Liver (tissue), 9 donors: ENCODE results near the gene PARD3B. TPM values are rescaled to one million over a fixed set of nuclear protein-coding genes. Genes with fewer than 3 reads are reported as not detected.

Experiments
- DNase-seq: peaks from one replicate; pipeline ENCODE4 v3.0.0-alpha.2; 2017; ENCODE audit warnings: low spot score
- H3K27ac ChIP-seq, 2 donors: one replicate each; pipeline ENCODE4 v1.7.0; 2013; ENCODE audit warnings: inconsistent platforms in 2 of 2, low read length in 2 of 2, control low read depth in 1 of 2, low read depth in 1 of 2, mild to moderate bottlenecking in 1 of 2
- H3K27me3 ChIP-seq, 4 donors: one replicate each; pipeline versions ENCODE4 v1.6.1 to v1.7.0; 2013; ENCODE audit warnings: low read length in 3 of 4, inconsistent platforms in 1 of 4, mild to moderate bottlenecking in 1 of 4, moderate library complexity in 1 of 4; ENCODE audit not compliant: control insufficient read depth in 4 of 4, insufficient read depth in 4 of 4
- H3K36me3 ChIP-seq, 4 donors: one replicate each; pipeline versions ENCODE4 v1.6.1 to v1.7.0; 2013; ENCODE audit warnings: low read length in 3 of 4, mild to moderate bottlenecking in 3 of 4, low read depth in 1 of 4, moderate library complexity in 1 of 4; ENCODE audit not compliant: control insufficient read depth in 4 of 4, insufficient read depth in 3 of 4
- H3K4me1 ChIP-seq, 4 donors: one replicate each; pipeline versions ENCODE4 v1.6.1 to v1.7.0; 2013; ENCODE audit warnings: low read length in 3 of 4, mild to moderate bottlenecking in 3 of 4, moderate library complexity in 1 of 4; ENCODE audit not compliant: control insufficient read depth in 4 of 4, insufficient read depth in 4 of 4
- H3K4me3 ChIP-seq, 3 donors: one replicate each; pipeline versions ENCODE4 v1.6.1 to v1.7.0; 2013; ENCODE audit warnings: low read length in 3 of 3, control low read depth in 1 of 3, low read depth in 1 of 3, mild to moderate bottlenecking in 1 of 3
- H3K9ac ChIP-seq, 2 donors: one replicate each; pipeline ENCODE4 v1.7.0; 2013; ENCODE audit warnings: low read length in 2 of 2, mild to moderate bottlenecking in 2 of 2, moderate library complexity in 2 of 2, control low read depth in 1 of 2, low read depth in 1 of 2
- H3K9me3 ChIP-seq, 4 donors: one replicate each; pipeline versions ENCODE4 v1.6.1 to v1.7.0; 2013; ENCODE audit warnings: low read length in 3 of 4; ENCODE audit not compliant: control insufficient read depth in 4 of 4
- ATF3 ChIP-seq: IDR thresholded peaks from 2 replicates; pipeline ENCODE4 v1.6.1; 2016; ENCODE audit warnings: antibody characterized with exemption
- CTCF ChIP-seq: fragments of 150-350 bp; IDR thresholded peaks from 2 replicates; pipeline ENCODE4 v1.5.1; 2017; ENCODE audit warnings: improper control_type of control experiment, low read depth, low read length; ENCODE audit not compliant: missing input control
- EGR1 ChIP-seq, 2 donors: IDR thresholded peaks; 2 replicates each; pipeline ENCODE4 v1.6.1; 2016 to 2018; ENCODE audit warnings: antibody characterized with exemption in 2 of 2, low read depth in 2 of 2
- FOXA1 ChIP-seq: IDR thresholded peaks from 2 replicates; pipeline ENCODE4 v1.6.1; 2016; ENCODE audit warnings: antibody characterized with exemption
- FOXA2 ChIP-seq: IDR thresholded peaks from 2 replicates; pipeline ENCODE4 v1.6.1; 2016; ENCODE audit warnings: antibody characterized with exemption
- GABPA ChIP-seq, 2 donors: IDR thresholded peaks in 1 of 2; conservative IDR thresholded peaks in 1 of 2; 2 replicates each; pipeline ENCODE4 v1.6.1; 2016; ENCODE audit warnings: antibody characterized with exemption in 2 of 2, mild to moderate bottlenecking in 1 of 2, moderate library complexity in 1 of 2
- HNF4A ChIP-seq, 2 donors: conservative IDR thresholded peaks; 2 replicates each; pipeline ENCODE4 v1.6.1; 2016; ENCODE audit warnings: antibody characterized with exemption in 2 of 2, mild to moderate bottlenecking in 2 of 2
- HNF4G ChIP-seq: IDR thresholded peaks from 2 replicates; pipeline ENCODE4 v1.6.1; 2016; ENCODE audit warnings: antibody characterized with exemption
- JUND ChIP-seq, 2 donors: IDR thresholded peaks; 2 replicates each; pipeline ENCODE4 v1.6.1; 2016; ENCODE audit warnings: antibody characterized with exemption in 2 of 2
- MAX ChIP-seq: IDR thresholded peaks from 2 replicates; pipeline ENCODE4 v1.6.1; 2016; ENCODE audit warnings: antibody characterized with exemption
- RAD21 ChIP-seq, 2 donors: IDR thresholded peaks; 2 replicates each; pipeline ENCODE4 v1.6.1; 2016; ENCODE audit warnings: antibody characterized with exemption in 2 of 2, mild to moderate bottlenecking in 2 of 2
- REST ChIP-seq: IDR thresholded peaks from 2 replicates; pipeline ENCODE4 v1.6.1; 2016; ENCODE audit warnings: antibody characterized with exemption, mild to moderate bottlenecking
- RXRA ChIP-seq, 2 donors: IDR thresholded peaks; 2 replicates each; pipeline ENCODE4 v1.6.1; 2017 to 2018; ENCODE audit warnings: antibody characterized with exemption in 2 of 2, mild to moderate bottlenecking in 1 of 2
- SP1 ChIP-seq: IDR thresholded peaks from 2 replicates; pipeline ENCODE4 v1.6.1; 2018; ENCODE audit warnings: antibody characterized with exemption, mild to moderate bottlenecking
- TAF1 ChIP-seq: conservative IDR thresholded peaks from 2 replicates; pipeline ENCODE4 v1.6.1; 2016; ENCODE audit warnings: antibody characterized with exemption, mild to moderate bottlenecking
- YY1 ChIP-seq: IDR thresholded peaks from 2 replicates; pipeline ENCODE4 v1.6.1; 2016; ENCODE audit warnings: antibody characterized with exemption, mild to moderate bottlenecking
- ZBTB33 ChIP-seq: IDR thresholded peaks from 2 replicates; pipeline ENCODE4 v1.6.1; 2016; ENCODE audit warnings: antibody characterized with exemption
- WGBS: extraction: QIAGEN DNeasy Blood & Tissue Kit; methylation state at CpG from one replicate; pipeline ENCODE4 v1.1.7; 2013; 5-methylcytosine and 5-hydroxymethylcytosine counted together
- polyA plus RNA-seq, 2 donors: library from polyadenylated mRNA; stranded (reverse) in 1 of 2; unstranded in 1 of 2; fragments of 200-250 nt in 1 of 2; fragments of >200 nt in 1 of 2; fragmentation: Nextera tagmentation in 1 of 2; extraction: Ambion mirVana in 1 of 2; gene quantifications; one replicate each; pipeline versions ENCODE4 v1.2.1 to v1.2.3, GENCODE V29; 2013 to 2015
- total RNA-seq, 2 donors: library from RNA; depleted of rRNA; stranded (reverse); fragments of >200 nt; gene quantifications; one replicate each; pipeline ENCODE4 v1.2.3, GENCODE V29; 2014
- donor health status: healthy.
- donor health status: healthy.
- donor health status: healthy.
- donor health status: healthy.
- donor health status: healthy.

Gene PARD3B
- total and polyA plus RNA-seq, 4 donors: 1.1 to 10.3 (median 3.7) TPM

- H3K4me3 ChIP-seq: no peak overlapping the region
- no peaks in the 10 kb centered on the region for H3K27me3 ChIP-seq
- H3K36me3 ChIP-seq: no peaks in the 10 kb centered on the region
- no peak for TF ChIP-seq HNF4A (conservative IDR thresholded peaks at IDR 0.05)
- TF ChIP-seq TAF1: no peak
- TF ChIP-seq RXRA (IDR thresholded peaks at IDR 0.05): no peak
- no peak for TF ChIP-seq YY1
- TF ChIP-seq MAX: no peak
- WGBS: 89% methylated on average over 2 of the region's 2 CpGs
- H3K9me3 ChIP-seq: no peaks in the 10 kb centered on the region
- no peak overlapping the region for H3K27ac ChIP-seq
- no peak overlapping the region for H3K9ac ChIP-seq
- DNase-seq: no peak
- no peaks in the 10 kb centered on the region for H3K4me1 ChIP-seq
These were observed 1019.9 kb downstream of the PARD3B start for GRCh38 chr2:205565142-205565522.

- Histone ChIP-seq H3K4me1 (no peaks in the 10 kb centered on the region), H3K9me3 (no peaks in the 10 kb centered on the region), H3K9ac (no peak overlapping the region), H3K36me3 (no peaks in the 10 kb centered on the region), H3K27ac (no peak overlapping the region), H3K4me3 (no peak overlapping the region), H3K27me3 (no peaks in the 10 kb centered on the region)
- no peak for DNase-seq
- TF ChIP-seq FOXA2: no peak
- TF ChIP-seq CTCF: no peak
- TF ChIP-seq ZBTB33: no peak
- no peak for TF ChIP-seq ATF3
- TF ChIP-seq HNF4G: no peak
- TF ChIP-seq YY1: no peak
- TF ChIP-seq GABPA (IDR thresholded peaks at IDR 0.05 in 1 of 2, conservative IDR thresholded peaks at IDR 0.05 in 1 of 2): no peak
- no peak for TF ChIP-seq RAD21 (IDR thresholded peaks at IDR 0.05)
- 76% methylated on average over 6 of the region's 6 CpGs for WGBS
These were observed 1021.4 kb downstream of the PARD3B start for GRCh38 chr2:205566606-205567168.

- no peak overlapping the region for H3K27ac ChIP-seq
- WGBS: 93% methylated on average over 5 of the region's 5 CpGs
These were observed 1023.3 kb downstream of the PARD3B start for GRCh38 chr2:205568620-205569019.

More at GRCh38 chr2:205568620-205569019, 1023.3 kb downstream of the PARD3B start:
- no peaks in the 10 kb centered on the region for H3K4me1 ChIP-seq
- no peak for DNase-seq
- no peak overlapping the region for H3K4me3 ChIP-seq
- no peaks in the 10 kb centered on the region for H3K36me3 ChIP-seq
- no peak overlapping the region for H3K9ac ChIP-seq
- no peaks in the 10 kb centered on the region for H3K9me3 ChIP-seq
- TF ChIP-seq MAX (no peak), ATF3 (no peak), CTCF (no peak), JUND (IDR thresholded peaks at IDR 0.05) (no peak), REST (no peak), FOXA1 (no peak), HNF4A (conservative IDR thresholded peaks at IDR 0.05) (no peak), HNF4G (no peak), GABPA (IDR thresholded peaks at IDR 0.05 in 1 of 2, conservative IDR thresholded peaks at IDR 0.05 in 1 of 2) (no peak), SP1 (no peak), EGR1 (IDR thresholded peaks at IDR 0.05; ENCODE audit: low read depth in 2 of 2) (no peak)
- no peaks in the 10 kb centered on the region for H3K27me3 ChIP-seq
